Measurements from ENCODE around the gene ZNF57.

- TF ChIP-seq CTCF (IDR thresholded peaks at IDR 0.05) (no peak), POLR2A (IDR thresholded peaks at IDR 0.05) (no peak), POLR2AphosphoS5 (IDR thresholded peaks at IDR 0.05) (no peak), EP300 (IDR thresholded peaks at IDR 0.05) (no peak)
Observed at GRCh38 chr19:2967972-2968371, 67.2 kb downstream of the ZNF57 start.
